Transverse colon (tissue), 4 donors: ENCODE results near the gene PCDHA12. TPM values are rescaled to one million over a fixed set of nuclear protein-coding genes. Genes with fewer than 3 reads are reported as not detected.
"Not testable (repeated sequence)": the region's sequence is repeated elsewhere in the genome, so short reads cannot be mapped to it uniquely, and the experiment has no call there.

Source experiments
- DNase-seq: peaks from one replicate; pipeline ENCODE4 v3.0.0-alpha.2; 2019
- H3K27ac ChIP-seq, 4 donors: fragments of 200-600 bp; sonication (generic); 2 replicates each; pipeline ENCODE4 v1.5.1; 2016 to 2018; ENCODE audit warnings: inconsistent platforms in 4 of 4
- H3K27me3 ChIP-seq: fragments of 200-600 bp; sonication (generic); 2 replicates; pipeline ENCODE4 v1.5.1; 2017; ENCODE audit warnings: inconsistent platforms
- H3K36me3 ChIP-seq, 4 donors: fragments of 200-600 bp; sonication (generic); 2 replicates each; pipeline ENCODE4 v1.5.1; 2017 to 2019; ENCODE audit warnings: inconsistent platforms in 4 of 4
- H3K4me1 ChIP-seq, 4 donors: fragments of 200-600 bp; sonication (generic); 2 replicates each; pipeline ENCODE4 v1.5.1; 2017 to 2020; ENCODE audit warnings: inconsistent platforms in 4 of 4
- H3K4me3 ChIP-seq, 4 donors: fragments of 200-600 bp; sonication (generic); 1 replicate in 1 of 4; 2 replicates in 3 of 4; pipeline versions ENCODE4 v1.5.1 to v1.6.1; 2017 to 2019; ENCODE audit warnings: inconsistent platforms in 4 of 4
- H3K9me3 ChIP-seq, 2 donors: fragments of 200-600 bp; sonication (generic); 2 replicates each; pipeline ENCODE4 v1.5.1; 2017 to 2019; ENCODE audit warnings: inconsistent platforms in 2 of 2
- CTCF ChIP-seq, 5 experiments: fragments of 200-600 bp in 3 of 5; fragments of 450-650 bp in 2 of 5; sonication (generic) in 3 of 5; IDR thresholded peaks; 1 replicate in 2 of 5; 2 replicates in 3 of 5; pipeline ENCODE4 v1.5.1; 2016 to 2017; ENCODE audit warnings: antibody characterized with exemption in 5 of 5, inconsistent platforms in 3 of 5, mild to moderate bottlenecking in 2 of 5, moderate library complexity in 1 of 5
- EP300 ChIP-seq: sonication (generic); formaldehyde crosslinking; IDR thresholded peaks from one replicate; pipeline ENCODE4 v1.6.1; 2017; ENCODE audit warnings: antibody characterized with exemption, low read depth
- POLR2A ChIP-seq: fragments of 450-650 bp; IDR thresholded peaks from one replicate; pipeline ENCODE4 v1.6.1; 2016; ENCODE audit warnings: antibody characterized with exemption, mild to moderate bottlenecking, moderate library complexity
- POLR2AphosphoS5 ChIP-seq, 3 donors: sonication (generic); formaldehyde crosslinking; IDR thresholded peaks; one replicate each; pipeline ENCODE4 v1.6.1; 2016; ENCODE audit warnings: antibody characterized with exemption in 3 of 3
- WGBS, 2 donors: methylation state at CpG; one replicate each; pipeline ENCODE4 v1.1.5; 2018; ENCODE audit warnings: low coverage in 1 of 2; 5-methylcytosine and 5-hydroxymethylcytosine counted together
- in situ Hi-C, 4 donors: fragments of 200-750 bp; cut with MboI; loops; one replicate each; pipeline versions ENCODE4 v1.15.0 to v1.15.1; 2017; ENCODE audit warnings: low sequenced_read_pairs in 3 of 4, low pct_ligation_motif_present in 1 of 4, low pct_unique_long_range_greater_than_20kb in 1 of 4
- intact Hi-C: fragments of 100-400 bp; cut with DNase I; formaldehyde crosslinking; loops from one replicate; pipeline ENCODE4 v1.15.1; 2023; ENCODE audit warnings: low total_unique reads
- total RNA-seq, 4 donors: library from RNA; depleted of rRNA; stranded (reverse); fragments of >200 nt; gene quantifications; one replicate each; pipeline ENCODE4 v1.1.0, GENCODE V29; 2016

Gene PCDHA12
- total RNA-seq, 4 donors from 2014 or later, result 0.55 to 0.80 (median 0.64) TPM; not detected in 1

- Histone ChIP-seq H3K36me3 (no peaks in the 10 kb centered on the region), H3K4me1 (no peaks in the 10 kb centered on the region), H3K4me3 (peak within 1 kb of the TSS in 1 of 4 donors; percentile 5), H3K27me3 (peaks cover 31% of the 10 kb centered on the region), H3K9me3 (peaks cover 17 to 47% of the 10 kb centered on the region in 2 donors), H3K27ac (no peak within 1 kb of the TSS)
- WGBS, 2 donors, result 11 to 37% methylated on average over 8 of the region's 8 CpGs
- TF ChIP-seq POLR2A (no peak), POLR2AphosphoS5 (IDR thresholded peaks at IDR 0.05) (no peak)
- DNase-seq, result no peak
- in situ Hi-C loops (no loop called here), intact Hi-C loops (no loop called here)
Observed at GRCh38 chr5:140833993-140834392, 41.1 kb upstream of the PCDHA12 start, which contains the start of gene PCDHA7. PCDHA7 (plus strand) TSS chr5:140834269; CDS start chr5:140834384, 115 bp downstream.

GRCh38 chr5:140834439-140835008, 40.6 kb upstream of the PCDHA12 start:
- in situ Hi-C loops, H3K36me3 ChIP-seq, H3K27ac ChIP-seq, H3K4me1 ChIP-seq, DNase-seq, intact Hi-C loops: not testable (repeated sequence)
- H3K27me3 ChIP-seq, result peaks cover 31% of the 10 kb centered on the region
- peaks cover 17 to 43% of the 10 kb centered on the region in 2 donors for H3K9me3 ChIP-seq
- 71% methylated on average over 29 of the region's 38 CpGs; no CpG with 5 or more reads in 1 of the 2 donors for WGBS, 2 donors
- peak overlapping the region in 1 of 4 donors; percentile 5 for H3K4me3 ChIP-seq

GRCh38 chr5:140835622-140836510, 39.2 kb upstream of the PCDHA12 start:
- peaks cover 9 to 42% of the 10 kb centered on the region in 2 donors for H3K9me3 ChIP-seq
- no peaks in the 10 kb centered on the region for H3K36me3 ChIP-seq
- in situ Hi-C loops, result no loop called here
- 80 to 84% methylated on average over 9 to 80 of the region's 103 CpGs for WGBS, 2 donors
- DNase-seq, result no peak
- no peak overlapping the region for H3K4me3 ChIP-seq
- intact Hi-C loops, result no loop called here
- no peaks in the 10 kb centered on the region for H3K4me1 ChIP-seq
- peaks cover 22% of the 10 kb centered on the region for H3K27me3 ChIP-seq
- H3K27ac ChIP-seq, result no peak overlapping the region
- TF ChIP-seq POLR2AphosphoS5 (IDR thresholded peaks at IDR 0.05), result no peak
- TF ChIP-seq CTCF (IDR thresholded peaks at IDR 0.05), result no peak
- no peak for TF ChIP-seq POLR2A
- TF ChIP-seq EP300, result no peak

- Histone ChIP-seq H3K4me1 (no peaks in the 10 kb centered on the region), H3K36me3 (no peaks in the 10 kb centered on the region), H3K27ac (no peak within 1 kb of the TSS), H3K4me3 (no peak within 1 kb of the TSS), H3K9me3 (peaks cover 9 to 25% of the 10 kb centered on the region in 2 donors), H3K27me3 (peaks cover 14% of the 10 kb centered on the region)
- intact Hi-C loops, result no loop called here
- WGBS, 2 donors, result 42 to 59% methylated on average over 17 to 47 of the region's 47 CpGs
- in situ Hi-C loops, result no loop called here
- TF ChIP-seq CTCF (IDR thresholded peaks at IDR 0.05), result no peak
- no peak for TF ChIP-seq POLR2AphosphoS5 (IDR thresholded peaks at IDR 0.05)
- no peak for TF ChIP-seq POLR2A
- no peak for TF ChIP-seq EP300
- no peak for DNase-seq
Observed at GRCh38 chr5:140840978-140841962, 33.8 kb upstream of the PCDHA12 start, which contains the start of gene PCDHA8. PCDHA8 (plus strand) TSS chr5:140841187; CDS start chr5:140841322, 135 bp downstream.
